Left colon (tissue), 2 donors: ENCODE measurements around the gene ITPRID2. TPM values are rescaled to one million over a fixed set of nuclear protein-coding genes. Genes with fewer than 3 reads are reported as not detected.
A peak's percentile ranks its signal among the peaks of the same experiment; 100 is the strongest.
"Not testable (repeated sequence)": the region's sequence is repeated elsewhere in the genome, so short reads cannot be mapped to it uniquely, and the experiment has no call there.

Experiments used
- ATAC-seq: fragments of 200-7000 bp; cut with Tn5 transposase; one replicate; pipeline ENCODE4 v1.9.1; 2020; ENCODE audit warnings: mild to moderate bottlenecking, moderate library complexity
- DNase-seq, 2 donors: peaks; one replicate each; pipeline ENCODE4 v3.0.0-alpha.2; 2020
- intact Hi-C, 2 donors: fragments of 100-400 bp; cut with DNase I in 1 of 2; cut with micrococcal nuclease in 1 of 2; formaldehyde crosslinking; loops; one replicate each; pipeline versions ENCODE4 v1.11.2 to v1.14.0; 2022; cut with DNase I, micrococcal nuclease
- total RNA-seq, 2 donors: library from RNA; stranded (reverse); fragmentation: NEBNext Ultra II Directional; extraction: Animal tissue kit (Norgen Biotek cat#: 25700); gene quantifications; one replicate each; pipeline ENCODE4 v1.2.1, GENCODE V29; 2021
- donor health status: DM: no; HTN: no; CAD: no.
- donor health status: DM: yes; HTN: yes; CAD: no.

Gene ITPRID2
- total RNA-seq, 2 donors from 2014 or later = 287 to 367 TPM

DNA sequence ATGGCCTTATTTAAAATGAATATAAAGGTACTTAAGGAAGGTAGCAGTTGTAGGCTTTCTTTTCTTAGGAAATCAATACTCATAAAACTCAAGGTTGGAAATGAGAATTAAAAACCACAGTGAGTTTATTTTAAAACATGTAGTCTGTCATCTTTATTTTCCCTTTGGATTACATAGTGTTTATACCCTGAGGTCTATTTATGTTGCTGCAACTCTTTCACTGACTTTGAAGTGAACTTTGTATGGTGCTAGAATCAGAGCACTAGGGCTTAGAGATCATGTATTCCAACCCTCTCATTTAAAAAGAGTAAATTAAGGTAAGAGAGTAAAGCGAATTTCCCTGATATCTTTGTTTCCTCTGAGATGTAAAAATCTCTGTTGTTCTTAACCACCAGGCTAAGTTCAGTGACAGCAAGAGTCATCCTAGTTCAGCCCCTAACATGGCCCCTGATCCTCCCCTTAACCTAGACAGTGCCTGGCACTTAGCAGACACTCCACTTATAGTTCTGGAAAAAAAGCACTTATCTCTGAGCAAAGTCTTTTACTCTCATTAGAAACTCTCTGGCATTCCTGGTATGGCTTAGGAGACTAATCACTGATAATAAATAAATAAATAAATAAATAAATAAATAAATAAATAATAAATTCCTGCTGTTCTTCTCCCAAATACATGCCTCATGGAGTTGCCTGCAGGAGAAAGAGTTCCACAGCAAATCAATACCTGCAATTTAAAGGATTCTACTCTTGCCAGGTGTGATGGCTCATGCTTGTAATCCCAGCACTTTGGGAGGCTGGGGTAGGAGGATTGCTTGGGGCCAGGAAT, 61.1 kb downstream of the ITPRID2 start:
- intact Hi-C loops = no loop called here
- ATAC-seq = no peak
- DNase-seq = no peak

DNA sequence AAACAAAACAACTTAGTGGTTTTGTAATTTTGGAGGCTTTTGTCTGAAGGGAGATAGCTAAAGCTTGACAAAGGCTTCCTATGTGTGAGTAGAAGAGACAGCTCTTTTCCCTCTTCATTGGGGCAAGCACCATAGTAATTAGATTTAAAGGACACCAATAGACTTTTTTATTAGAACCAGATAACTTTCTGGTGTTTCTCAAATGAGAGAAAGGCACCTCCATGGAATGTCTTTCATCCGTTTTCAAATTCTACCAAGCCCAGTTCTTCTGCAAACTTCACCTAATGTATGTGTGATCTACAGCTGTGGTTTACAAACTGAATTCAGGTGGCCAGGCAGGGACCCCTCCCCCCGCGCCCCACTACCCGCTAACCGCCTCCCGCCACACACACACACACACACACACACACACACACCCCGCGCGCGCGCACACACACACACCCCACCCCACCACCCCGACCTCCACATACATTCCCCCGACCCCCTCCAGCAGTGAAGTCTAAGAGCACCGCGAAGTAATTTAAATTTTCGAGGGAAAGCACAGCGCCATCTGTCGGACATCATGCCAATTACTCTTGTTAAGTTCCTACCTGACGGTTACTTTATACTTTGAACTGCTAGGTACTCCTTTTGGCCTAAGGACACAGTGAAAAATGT, 62.5 kb downstream of the ITPRID2 start:
- ATAC-seq (peak; percentile 89), DNase-seq (peak; percentile 52 to 75)
- intact Hi-C loops = no loop called here

- intact Hi-C loops = no loop called here
- DNase-seq (no peak), ATAC-seq (peak; percentile 54)
Observed at GRCh38 chr2:181954538-181954883, 63.0 kb downstream of the ITPRID2 start.

DNA sequence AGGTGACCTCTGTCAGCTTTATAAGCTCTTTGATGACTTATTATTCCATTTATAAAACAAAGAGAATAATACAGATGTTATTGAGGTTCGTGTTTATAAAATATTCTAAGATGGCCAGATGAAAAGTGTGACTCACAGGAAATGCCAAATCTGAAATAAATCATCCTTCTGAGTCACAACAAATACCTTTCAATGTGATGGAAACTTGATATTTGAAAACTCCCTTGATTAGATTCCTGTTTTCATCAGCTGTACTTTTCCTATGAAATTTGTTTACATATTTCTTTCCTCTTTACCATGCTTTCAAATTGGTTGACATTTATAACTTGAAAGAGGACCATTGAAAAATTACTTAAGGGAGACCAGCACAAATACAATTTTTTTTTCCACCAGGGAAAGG, 63.5 kb downstream of the ITPRID2 start:
- no peak for ATAC-seq
- intact Hi-C loops = no loop called here
- DNase-seq = no peak

DNA sequence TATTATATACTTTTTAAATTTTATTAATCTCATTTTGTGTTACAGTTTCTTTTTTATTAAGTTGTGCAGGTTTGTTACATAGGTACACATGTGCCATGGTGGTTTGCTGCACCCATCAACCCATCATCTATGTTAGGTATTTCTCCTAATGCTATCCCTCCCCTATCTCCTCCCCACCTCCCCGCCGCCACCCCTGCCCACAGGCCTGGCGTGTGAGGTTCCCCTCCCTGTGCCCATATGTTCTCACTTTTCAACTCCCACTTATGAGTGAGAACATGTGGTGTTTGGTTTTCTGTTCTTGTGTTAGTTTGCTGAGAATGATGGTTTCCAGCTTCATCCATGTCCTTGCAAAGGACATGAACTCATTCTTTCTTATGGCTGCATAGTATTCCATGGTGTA, 64.3 kb downstream of the ITPRID2 start:
- intact Hi-C loops, ATAC-seq: not testable (repeated sequence)

DNA sequence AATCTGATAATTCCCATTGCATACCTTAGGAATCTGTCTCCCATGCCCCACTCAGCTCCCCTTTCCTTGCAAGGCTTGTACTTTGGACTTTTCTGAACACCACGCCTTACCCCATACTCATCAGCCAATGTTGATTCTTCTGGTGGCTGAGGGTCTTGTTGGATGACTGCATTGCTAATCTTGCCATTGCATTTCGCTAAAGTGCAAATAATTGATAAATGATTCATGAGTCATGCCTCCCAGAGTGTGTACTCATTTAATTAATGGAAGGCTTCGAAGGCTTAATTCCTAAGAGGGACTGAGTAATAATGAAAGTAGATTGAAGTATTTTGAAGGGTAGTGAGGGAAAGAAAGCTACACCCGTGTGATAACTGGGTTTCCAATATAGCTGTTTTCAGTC, 66.1 kb downstream of the ITPRID2 start:
- DNase-seq = no peak
- intact Hi-C loops = no loop called here
- no peak for ATAC-seq

More for the DNA sequence above, 64.3 kb downstream of the ITPRID2 start:
- not testable (repeated sequence) for DNase-seq

GRCh38 chr2:181958726-181959125, 67.2 kb downstream of the ITPRID2 start:
- DNase-seq (no peak), ATAC-seq (no peak)
- intact Hi-C loops = no loop called here

- no peak for ATAC-seq
- no peak for DNase-seq
- intact Hi-C loops = no loop called here
Observed at GRCh38 chr2:181959508-181959907, 68.0 kb downstream of the ITPRID2 start.

- DNase-seq, intact Hi-C loops, ATAC-seq: not testable (repeated sequence)
Observed at GRCh38 chr2:181961167-181961566, 69.6 kb downstream of the ITPRID2 start.

DNA sequence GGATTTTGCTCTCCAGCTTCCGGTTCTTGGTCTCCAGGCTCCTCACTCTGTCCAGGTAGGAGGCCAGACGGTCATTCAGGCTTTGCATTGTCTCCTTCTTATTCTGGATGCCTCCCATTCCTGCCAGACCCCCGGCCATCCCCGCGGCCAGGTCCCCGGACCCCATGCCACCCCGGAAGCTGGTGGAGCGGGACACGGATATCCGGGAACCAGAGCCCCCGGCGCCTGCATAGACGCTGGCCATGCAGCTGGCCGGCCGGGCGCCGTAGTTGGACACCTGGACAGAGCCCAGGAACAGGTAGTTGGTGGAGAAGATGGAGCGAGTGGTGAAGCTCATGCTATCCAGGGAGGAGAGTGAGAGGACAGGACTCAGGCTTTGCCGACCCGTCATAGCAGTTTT, 70.6 kb downstream of the ITPRID2 start:
- intact Hi-C loops = no loop called here
- ATAC-seq = no peak
- no peak for DNase-seq

DNA sequence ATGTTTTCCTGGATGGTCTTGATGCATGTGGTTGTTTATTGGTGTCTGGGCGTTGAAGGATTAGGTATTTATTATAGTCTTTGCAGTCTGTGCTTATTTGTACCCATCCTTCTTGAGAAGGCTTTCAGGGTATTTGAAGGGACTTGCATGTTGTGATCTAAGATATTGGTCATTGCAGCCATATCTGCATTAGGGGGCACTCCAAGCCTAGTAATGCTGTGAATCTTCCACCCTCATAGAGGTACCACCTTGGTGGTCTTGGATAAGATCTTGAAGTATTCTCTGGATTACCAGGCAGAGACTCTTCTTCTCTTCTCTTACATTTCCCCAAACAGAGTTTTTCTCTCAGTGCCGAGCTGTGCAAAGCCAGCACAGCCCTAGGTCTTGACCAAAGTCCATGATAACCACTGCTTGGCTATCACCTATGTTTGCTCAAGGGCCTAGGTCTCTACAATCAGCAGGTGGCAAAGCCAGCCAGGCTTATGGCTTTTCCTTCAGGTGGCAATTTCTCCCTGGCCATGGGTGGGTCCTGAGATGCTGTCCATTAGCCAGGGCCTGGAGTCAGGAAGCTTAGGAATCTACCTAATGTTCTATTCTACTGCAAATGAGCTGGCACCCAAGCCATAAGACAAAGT, 78.7 kb downstream of the ITPRID2 start:
- ATAC-seq = peak; percentile 91
- peak in 1 of 2 donors; percentile 10 for DNase-seq
- intact Hi-C loops = no loop called here

DNA sequence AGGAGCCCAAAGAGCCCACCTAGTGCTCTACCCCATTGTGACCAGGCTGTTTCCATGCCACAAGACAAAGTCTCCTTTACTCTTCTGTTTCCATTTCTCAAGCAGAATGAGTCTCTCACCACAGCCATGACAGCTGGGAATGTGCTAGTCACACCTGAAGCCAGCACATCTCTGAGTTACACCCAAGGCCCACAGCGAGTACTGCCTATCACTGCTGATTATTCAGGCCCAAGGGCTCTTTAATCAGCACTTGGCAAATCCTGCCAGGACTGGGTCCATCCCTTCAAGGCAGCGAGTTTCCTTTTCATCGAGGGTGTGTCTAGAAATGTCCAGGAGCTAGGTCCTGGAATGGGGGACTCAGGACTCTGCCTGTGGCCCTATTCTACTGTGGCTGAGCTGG, 79.5 kb downstream of the ITPRID2 start:
- ATAC-seq (no peak), DNase-seq (no peak)
- intact Hi-C loops = no loop called here

DNA sequence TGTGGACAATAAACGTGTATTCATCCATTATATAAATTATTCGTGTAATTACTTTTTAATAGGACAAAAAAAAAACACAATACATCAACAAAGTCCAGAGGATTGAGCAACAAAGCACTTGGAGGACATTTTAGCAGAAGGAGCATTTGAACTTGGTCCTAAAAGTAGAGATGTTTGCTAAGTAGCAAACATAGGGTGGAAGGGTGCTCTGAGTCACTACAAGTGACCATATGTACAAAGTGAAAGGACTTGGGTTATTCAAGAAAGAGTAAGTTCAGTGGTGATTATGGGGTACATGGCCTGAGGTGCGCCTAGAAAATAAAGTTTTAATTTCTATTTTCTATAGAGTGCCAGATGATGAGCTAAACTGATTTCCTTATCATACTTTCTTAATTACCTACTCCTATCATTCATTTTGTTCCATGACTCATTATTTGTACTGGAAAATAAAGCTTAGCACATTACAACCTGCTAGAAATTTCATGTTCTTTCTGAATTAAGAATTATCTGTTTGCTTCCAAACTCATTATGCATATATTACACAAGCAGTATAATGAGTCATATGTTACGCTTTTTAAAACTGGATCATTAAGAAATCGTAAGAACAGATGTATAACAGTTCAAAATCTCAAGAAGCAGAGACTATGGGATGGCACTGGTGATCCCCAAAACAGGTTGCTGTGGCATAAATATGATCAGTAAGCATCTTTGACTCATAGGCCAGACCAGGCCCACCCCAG, 81.1 kb downstream of the ITPRID2 start:
- DNase-seq (no peak), ATAC-seq (no peak)
- intact Hi-C loops = no loop called here

DNA sequence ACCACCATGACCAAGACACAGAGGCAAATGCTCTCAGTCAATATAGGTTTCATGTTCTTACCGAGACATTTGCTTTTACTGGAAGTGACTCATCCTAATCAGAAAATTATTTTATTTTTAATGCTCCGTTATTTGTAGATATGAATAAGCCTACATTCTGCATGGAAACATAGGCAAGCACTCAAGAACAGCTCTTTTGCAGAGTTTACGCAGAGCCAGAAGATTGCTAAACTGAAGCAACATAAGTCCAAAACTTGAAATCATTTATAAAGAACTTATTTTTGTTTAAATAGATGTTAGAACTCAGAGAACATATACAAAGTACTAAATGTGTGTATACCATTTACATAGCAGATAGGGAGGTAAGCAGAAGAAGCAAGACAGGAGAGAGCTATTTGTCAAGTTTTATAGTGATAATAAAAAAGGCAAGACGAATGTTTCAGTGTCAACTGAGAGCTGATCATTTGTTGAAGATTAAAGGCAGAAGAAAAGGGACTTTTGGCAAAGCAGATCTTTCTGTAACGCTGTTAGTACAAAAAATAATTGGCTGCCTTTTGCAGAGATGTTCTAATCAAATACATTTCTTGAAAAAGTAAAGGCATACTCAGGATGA, 81.7 kb downstream of the ITPRID2 start:
- DNase-seq = no peak
- no peak for ATAC-seq
- intact Hi-C loops = no loop called here

- DNase-seq (no peak), ATAC-seq (no peak)
- intact Hi-C loops = no loop called here
Observed at GRCh38 chr2:181977661-181978350, 86.3 kb downstream of the ITPRID2 start.

- ATAC-seq (no peak), DNase-seq (no peak)
- intact Hi-C loops = no loop called here
Observed at GRCh38 chr2:181978351-181979150, 87.0 kb downstream of the ITPRID2 start.
